PC-9 (cell line): Measurements from ENCODE around the gene PVALB. TPM values are rescaled to one million over a fixed set of nuclear protein-coding genes. Genes with fewer than 3 reads are reported as not detected.

Experiments
- Bru-seq: library from RNA; stranded (reverse); fragments of 400-500 nt; gene quantifications from one replicate; lab custom pipeline; 2021; lab: Mats Ljungman, UMichigan
- BruChase-seq, 2 experiments: library from RNA; stranded (reverse); fragments of 400-500 nt; gene quantifications; one replicate each; lab custom pipeline; 2021; lab: Mats Ljungman, UMichigan
- BruUV-seq: library from RNA; stranded (reverse); fragments of 400-500 nt; replicated peaks from 2 replicates; lab custom pipeline; 2021; lab: Mats Ljungman, UMichigan
- CTCF ChIA-PET: fragments of 300-600 bp; sonication (Branson Sonifier 250); formaldehyde crosslinking; loops from one replicate; lab custom pipeline; 2022; ENCODE audit warnings: antibody characterized with exemption; lab: Charles Lee
- POLR2A ChIA-PET: fragments of 300-600 bp; sonication (Branson Sonifier 250); formaldehyde crosslinking; loops from one replicate; lab custom pipeline; 2022; ENCODE audit warnings: antibody characterized with exemption; ENCODE audit not compliant: unreplicated experiment; lab: Charles Lee
- DNase-seq, 2 experiments: peaks; one replicate each; pipeline versions ENCODE4 v3.0.0 to v3.0.0-alpha.2; 2015 to 2022; ENCODE audit warnings: mixed read lengths in 1 of 2
- H2AFZ ChIP-seq: fragments of 200-600 bp; sonication (generic); 2 replicates; pipeline ENCODE4 v1.8.1; 2017; ENCODE audit warnings: antibody characterized with exemption
- H3F3A ChIP-seq: fragments of 200-600 bp; sonication (generic); 2 replicates; pipeline ENCODE4 v1.8.1; 2017; ENCODE audit warnings: antibody characterized with exemption, mild to moderate bottlenecking, low read depth; ENCODE audit not compliant: insufficient read depth
- H3K27ac ChIP-seq: fragments of 200-600 bp; sonication (generic); 2 replicates; pipeline ENCODE4 v1.6.1; 2016; ENCODE audit warnings: mixed run types
- H3K27me3 ChIP-seq: fragments of 200-600 bp; sonication (generic); 2 replicates; pipeline ENCODE4 v1.6.1; 2016; ENCODE audit warnings: low read depth, mixed run types; ENCODE audit not compliant: insufficient read depth
- H3K36me3 ChIP-seq: fragments of 200-600 bp; sonication (generic); 2 replicates; pipeline ENCODE4 v1.6.1; 2016; ENCODE audit warnings: low read depth, mixed run types
- H3K4me1 ChIP-seq: fragments of 200-600 bp; sonication (generic); replicated peaks from 2 replicates; pipeline ENCODE4 v1.6.1; 2016; ENCODE audit warnings: mixed run types; ENCODE audit not compliant: insufficient read depth
- H3K4me2 ChIP-seq: fragments of 200-600 bp; sonication (generic); 2 replicates; pipeline ENCODE4 v1.6.1; 2017; ENCODE audit warnings: mixed run types
- H3K4me3 ChIP-seq: fragments of 200-600 bp; sonication (generic); 2 replicates; pipeline ENCODE4 v1.6.1; 2016; ENCODE audit warnings: mixed run types
- H3K79me2 ChIP-seq: fragments of 200-600 bp; sonication (generic); 2 replicates; pipeline ENCODE4 v1.6.1; 2017; ENCODE audit warnings: low read depth, mixed run types
- H3K9me2 ChIP-seq: fragments of 200-600 bp; sonication (generic); 2 replicates; pipeline ENCODE4 v1.8.1; 2017; ENCODE audit warnings: mild to moderate bottlenecking; ENCODE audit not compliant: insufficient read depth
- H3K9me3 ChIP-seq: fragments of 200-600 bp; sonication (generic); 2 replicates; pipeline ENCODE4 v1.8.1; 2016; ENCODE audit warnings: low read depth; ENCODE audit not compliant: insufficient read depth
- H4K20me1 ChIP-seq: fragments of 200-600 bp; sonication (generic); 2 replicates; pipeline ENCODE4 v1.8.1; 2017; ENCODE audit not compliant: insufficient read depth
- EZH2 ChIP-seq: fragments of 200-600 bp; sonication (generic); IDR thresholded peaks from 2 replicates; pipeline ENCODE4 v1.8.0; 2017; ENCODE audit warnings: antibody characterized with exemption, low read depth
- intact Hi-C: fragments of 100-400 bp; cut with micrococcal nuclease; formaldehyde crosslinking; loops from one replicate; pipeline ENCODE4 v1.10.0; 2022; ENCODE audit not compliant: unreplicated experiment
- long read RNA-seq: library from polyadenylated mRNA; stranded (forward); transcript quantifications from one replicate; pipeline ENCODE4 v2.0.0, GENCODE V29; 2022
- total RNA-seq: library from RNA; stranded (reverse); gene quantifications from 2 replicates; pipeline ENCODE4 v1.2.3, GENCODE V29; 2021
- TF ChIP-seq, protein P1 (sequence below): fragments of 200-600 bp; sonication (generic); conservative IDR thresholded peaks from 2 replicates; pipeline ENCODE4 v1.6.1; 2017; ENCODE audit warnings: mixed run types, antibody characterized with exemption, mild to moderate bottlenecking, moderate library complexity

The PVALB gene, protein sequence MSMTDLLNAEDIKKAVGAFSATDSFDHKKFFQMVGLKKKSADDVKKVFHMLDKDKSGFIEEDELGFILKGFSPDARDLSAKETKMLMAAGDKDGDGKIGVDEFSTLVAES
- total RNA-seq (not detected in 2 replicates), Bru-seq, nascent RNA (not detected), BruChase-seq, experiment 1, labeled RNA remaining after a 2-hour chase (not detected), BruChase-seq, experiment 2, labeled RNA remaining after a 6-hour chase (percentile 5 among the genes with signal in this experiment)
- long read RNA-seq = 0 reads

DNA sequence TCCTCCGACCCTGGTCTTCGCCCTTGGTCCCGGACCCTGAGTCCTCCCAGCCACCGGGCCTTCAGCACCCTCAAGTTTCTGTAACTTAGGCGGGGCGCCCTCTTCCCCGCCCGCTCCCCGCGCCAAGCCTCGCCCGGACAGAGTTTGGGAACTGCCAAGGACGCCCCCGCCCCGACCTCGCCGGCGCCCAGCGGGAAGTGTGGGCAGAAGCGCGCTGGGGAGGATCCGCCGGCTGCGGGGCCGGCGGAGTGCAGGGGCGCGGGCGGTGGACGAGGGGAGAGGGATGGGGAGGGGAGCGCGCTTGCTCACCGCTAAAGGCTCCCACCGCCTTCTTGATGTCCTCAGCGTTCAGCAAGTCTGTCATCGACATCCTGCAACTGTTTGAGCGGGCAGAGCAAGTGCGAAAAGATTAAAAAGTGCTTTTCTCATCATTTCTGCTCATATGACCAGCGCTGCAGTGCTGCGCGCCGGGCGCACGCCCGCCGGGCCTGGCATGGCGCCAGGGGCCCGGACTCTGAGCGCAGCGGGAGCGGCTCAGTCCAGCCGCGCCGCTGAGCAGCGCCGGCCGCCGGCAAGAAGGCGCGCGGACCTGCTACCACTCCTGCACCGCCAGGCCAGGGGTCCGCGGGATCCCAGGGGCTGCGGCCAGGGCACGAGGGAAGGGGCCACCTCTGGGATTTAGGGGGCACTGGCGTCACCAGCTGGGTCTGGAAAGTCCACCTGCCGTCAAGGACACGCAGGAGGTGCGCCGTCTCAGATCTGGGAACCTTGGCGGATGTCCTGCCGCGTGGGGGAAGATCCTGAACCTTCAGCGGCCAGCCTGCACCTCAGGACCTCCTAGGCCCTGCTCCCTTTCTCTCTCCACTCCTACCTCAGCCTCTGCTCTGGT lies at the start of gene PVALB:
Gene PVALB (minus strand): TSS at position 400 of the 889 bp plus-strand sequence. CDS start 30 bp downstream, at position 370.
- Histone ChIP-seq H3K9me3 (no peaks in the 10 kb centered on the region), H3K79me2 (no peaks in the 10 kb centered on the region), H3K4me1 (0 out of 2 replicates have a peak, but pooled peaks cover 5% of the 10 kb centered on the region), H3K4me3 (peak within 1 kb of the TSS; percentile 25; the same call in 1 of the 2 replicates), H2AFZ (no peak within 1 kb of the TSS), H3K4me2 (peak within 1 kb of the TSS; percentile 72), H3K9me2 (no peaks in the 10 kb centered on the region), H3K27me3 (peaks cover 81% of the 10 kb centered on the region), H3K27ac (no peak within 1 kb of the TSS), H4K20me1 (no peaks in the 10 kb centered on the region), H3K36me3 (no peaks in the 10 kb centered on the region), H3F3A (no peaks in the 10 kb centered on the region)
- DNase-seq = peak in 1 of 2 experiments; percentile 54
- POLR2A ChIA-PET = no interaction called here
- CTCF ChIA-PET = no interaction called here
- intact Hi-C loops = no loop called here
- no TSS peak for BruUV-seq
- TF ChIP-seq, protein P1, sequence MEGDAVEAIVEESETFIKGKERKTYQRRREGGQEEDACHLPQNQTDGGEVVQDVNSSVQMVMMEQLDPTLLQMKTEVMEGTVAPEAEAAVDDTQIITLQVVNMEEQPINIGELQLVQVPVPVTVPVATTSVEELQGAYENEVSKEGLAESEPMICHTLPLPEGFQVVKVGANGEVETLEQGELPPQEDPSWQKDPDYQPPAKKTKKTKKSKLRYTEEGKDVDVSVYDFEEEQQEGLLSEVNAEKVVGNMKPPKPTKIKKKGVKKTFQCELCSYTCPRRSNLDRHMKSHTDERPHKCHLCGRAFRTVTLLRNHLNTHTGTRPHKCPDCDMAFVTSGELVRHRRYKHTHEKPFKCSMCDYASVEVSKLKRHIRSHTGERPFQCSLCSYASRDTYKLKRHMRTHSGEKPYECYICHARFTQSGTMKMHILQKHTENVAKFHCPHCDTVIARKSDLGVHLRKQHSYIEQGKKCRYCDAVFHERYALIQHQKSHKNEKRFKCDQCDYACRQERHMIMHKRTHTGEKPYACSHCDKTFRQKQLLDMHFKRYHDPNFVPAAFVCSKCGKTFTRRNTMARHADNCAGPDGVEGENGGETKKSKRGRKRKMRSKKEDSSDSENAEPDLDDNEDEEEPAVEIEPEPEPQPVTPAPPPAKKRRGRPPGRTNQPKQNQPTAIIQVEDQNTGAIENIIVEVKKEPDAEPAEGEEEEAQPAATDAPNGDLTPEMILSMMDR = no peak
- peak; percentile 94 for TF ChIP-seq EZH2

- H2AFZ ChIP-seq = no peak overlapping the region
- no TSS peak for BruUV-seq
- ChIA-PET POLR2A (no interaction called here), CTCF (interaction anchor here (0.5 to 0.9 kb wide), 2 partner anchors 8 to 428 kb away, joined by 3 to 5 read pairs; no protein-coding TSS in a partner anchor)
- DNase-seq = peak in 1 of 2 experiments; percentile 28
- H4K20me1 ChIP-seq = no peaks in the 10 kb centered on the region
- no peak overlapping the region for H3K27ac ChIP-seq
- intact Hi-C loops = no loop called here
- H3K27me3 ChIP-seq = no peaks in the 10 kb centered on the region
- no peaks in the 10 kb centered on the region for H3K36me3 ChIP-seq
- H3K4me3 ChIP-seq = no peak overlapping the region
- peaks cover 37% of the 10 kb centered on the region for H3K4me1 ChIP-seq
- no peak for TF ChIP-seq EZH2
- TF ChIP-seq, protein P1 = no peak
- no peaks in the 10 kb centered on the region for H3K9me3 ChIP-seq
- H3F3A ChIP-seq = peaks cover 7% of the 10 kb centered on the region
- no peaks in the 10 kb centered on the region for H3K79me2 ChIP-seq
- no peak overlapping the region for H3K4me2 ChIP-seq
- no peaks in the 10 kb centered on the region for H3K9me2 ChIP-seq
Measured at GRCh38 chr22:36865346-36865745, 48.5 kb upstream of the PVALB start.

DNA sequence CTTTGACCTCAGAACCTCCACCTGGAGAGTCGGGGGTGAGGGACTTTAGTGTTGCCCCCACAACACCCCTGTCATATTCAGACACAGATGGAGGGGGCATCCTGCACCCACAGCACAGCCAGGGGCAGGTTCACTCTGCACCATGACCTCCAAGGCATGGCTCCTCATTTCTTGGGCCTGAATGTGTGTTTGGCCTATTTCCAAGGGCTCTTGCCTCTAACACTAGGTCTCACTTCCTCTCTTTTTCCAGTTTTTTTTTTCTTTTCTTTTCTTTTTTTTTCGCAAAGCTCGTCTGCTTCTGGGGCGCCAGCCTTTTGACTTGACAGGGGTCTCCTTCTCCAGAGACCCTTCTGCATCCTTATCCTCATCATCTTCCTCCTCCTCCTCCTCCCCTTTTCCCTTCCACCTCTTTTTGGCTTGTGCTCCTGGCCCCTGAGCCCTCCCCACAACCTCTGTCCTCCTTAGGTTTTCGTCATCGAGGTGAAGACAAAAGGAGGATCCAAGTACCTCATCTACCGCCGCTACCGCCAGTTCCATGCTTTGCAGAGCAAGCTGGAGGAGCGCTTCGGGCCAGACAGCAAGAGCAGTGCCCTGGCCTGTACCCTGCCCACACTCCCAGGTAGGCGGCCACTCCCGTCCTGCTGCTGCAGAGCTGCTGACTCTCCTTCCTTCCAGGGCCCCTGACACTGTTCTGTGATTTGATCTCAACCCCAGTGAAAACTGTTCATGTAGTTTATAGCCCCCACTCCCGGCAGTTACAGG lies 47.8 kb upstream of the PVALB start:
- Histone ChIP-seq H3K9me3 (no peaks in the 10 kb centered on the region), H3F3A (peaks cover 2% of the 10 kb centered on the region; the same call in 1 of the 2 replicates), H3K4me3 (no peak overlapping the region), H3K9me2 (no peaks in the 10 kb centered on the region), H3K4me1 (peaks cover 31% of the 10 kb centered on the region), H3K27me3 (no peaks in the 10 kb centered on the region), H3K79me2 (no peaks in the 10 kb centered on the region), H3K27ac (no peak overlapping the region), H4K20me1 (no peaks in the 10 kb centered on the region), H3K36me3 (no peaks in the 10 kb centered on the region), H2AFZ (no peak overlapping the region), H3K4me2 (no peak overlapping the region)
- intact Hi-C loops = no loop called here
- peak in 1 of 2 experiments; percentile 18 for DNase-seq
- CTCF ChIA-PET = interaction anchor here (0.5 kb wide), 1 partner anchor 427 kb away, joined by 5 read pairs; no protein-coding TSS in a partner anchor
- POLR2A ChIA-PET = no interaction called here
- BruUV-seq = no TSS peak
- TF ChIP-seq, protein P1 = no peak
- no peak for TF ChIP-seq EZH2
